ENCODE data around the gene HTD2. TPM values are rescaled to one million over a fixed set of nuclear protein-coding genes. Genes with fewer than 3 reads are reported as not detected.

Gene HTD2
- total RNA-seq, 3 donors from 2014 or later = 10.6 to 19.6 (median 11.1) TPM

GRCh38 chr3:58358808-58359207, 52.5 kb downstream of the HTD2 start:
- Histone ChIP-seq H3K27me3 (no peaks in the 10 kb centered on the region), H3K9me3 (no peaks in the 10 kb centered on the region), H3K27ac (no peak overlapping the region), H3K4me3 (no peak overlapping the region), H3K4me1 (no peaks in the 10 kb centered on the region), H3K36me3 (no peaks in the 10 kb centered on the region)
- intact Hi-C loops (cut with DNase I; ENCODE audit: low total_unique reads) = no loop called here
- DNase-seq (ENCODE audit: low spot score in 2 of 2) = no peak
- TF ChIP-seq POLR2AphosphoS5 (IDR thresholded peaks at IDR 0.05) (no peak), POLR2A (IDR thresholded peaks at IDR 0.05) (no peak), CTCF (IDR thresholded peaks at IDR 0.05) (no peak)

- Histone ChIP-seq H3K4me1 (no peaks in the 10 kb centered on the region), H3K4me3 (no peak overlapping the region)
Measured at GRCh38 chr3:58359621-58360020, 53.3 kb downstream of the HTD2 start.

GRCh38 chr3:58361866-58362265, 55.5 kb downstream of the HTD2 start:
- intact Hi-C loops (cut with DNase I; ENCODE audit: low total_unique reads) = no loop called here
- TF ChIP-seq CTCF (IDR thresholded peaks at IDR 0.05) (no peak), POLR2AphosphoS5 (IDR thresholded peaks at IDR 0.05) (no peak), POLR2A (IDR thresholded peaks at IDR 0.05) (no peak)
- no peaks in the 10 kb centered on the region for H3K9me3 ChIP-seq
- no peak overlapping the region for H3K4me3 ChIP-seq
- no peak overlapping the region for H3K27ac ChIP-seq
- H3K36me3 ChIP-seq = no peaks in the 10 kb centered on the region
- no peaks in the 10 kb centered on the region for H3K4me1 ChIP-seq
- no peaks in the 10 kb centered on the region for H3K27me3 ChIP-seq
- no peak for DNase-seq (ENCODE audit: low spot score in 2 of 2)

More at GRCh38 chr3:58359621-58360020, 53.3 kb downstream of the HTD2 start:
- Histone ChIP-seq H3K9me3 (no peaks in the 10 kb centered on the region), H3K36me3 (no peaks in the 10 kb centered on the region), H3K27ac (no peak overlapping the region), H3K27me3 (no peaks in the 10 kb centered on the region)
- no peak for DNase-seq (ENCODE audit: low spot score in 2 of 2)
- intact Hi-C loops (cut with DNase I; ENCODE audit: low total_unique reads) = no loop called here
- no peak for TF ChIP-seq POLR2A (IDR thresholded peaks at IDR 0.05)
- TF ChIP-seq POLR2AphosphoS5 (IDR thresholded peaks at IDR 0.05) = no peak
- TF ChIP-seq CTCF (IDR thresholded peaks at IDR 0.05) = no peak

GRCh38 chr3:58366699-58367098, 60.4 kb downstream of the HTD2 start:
- H3K4me3 ChIP-seq = no peak overlapping the region
- no peak for DNase-seq (ENCODE audit: low spot score in 2 of 2)
- TF ChIP-seq POLR2AphosphoS5 (IDR thresholded peaks at IDR 0.05) (no peak), POLR2A (IDR thresholded peaks at IDR 0.05) (no peak), CTCF (IDR thresholded peaks at IDR 0.05) (no peak)
- no peak overlapping the region for H3K27ac ChIP-seq
- no peaks in the 10 kb centered on the region for H3K4me1 ChIP-seq
- intact Hi-C loops (cut with DNase I; ENCODE audit: low total_unique reads) = no loop called here
- H3K27me3 ChIP-seq = no peaks in the 10 kb centered on the region
- no peaks in the 10 kb centered on the region for H3K9me3 ChIP-seq
- no peaks in the 10 kb centered on the region for H3K36me3 ChIP-seq

- H3K27me3 ChIP-seq = no peaks in the 10 kb centered on the region
- H3K9me3 ChIP-seq = no peaks in the 10 kb centered on the region
- no peak for DNase-seq (ENCODE audit: low spot score in 2 of 2)
- H3K27ac ChIP-seq = no peak overlapping the region
- no peaks in the 10 kb centered on the region for H3K4me1 ChIP-seq
- TF ChIP-seq CTCF (IDR thresholded peaks at IDR 0.05) (no peak), POLR2AphosphoS5 (IDR thresholded peaks at IDR 0.05) (no peak)
- intact Hi-C loops (cut with DNase I; ENCODE audit: low total_unique reads) = no loop called here
- H3K36me3 ChIP-seq = no peaks in the 10 kb centered on the region
- H3K4me3 ChIP-seq = no peak overlapping the region
Measured at GRCh38 chr3:58369038-58369437, 62.7 kb downstream of the HTD2 start.

Other genes with a start within 250 kb of the HTD2 start
- gene DNASE1L3, start 95.5 kb upstream of the HTD2 start, total RNA-seq = 1 to 10 TPM in 2 of 3 donors, under 1 TPM in 1; 0.44 to 9.2 (median 5.6) TPM
- 10 to 100 TPM; 10.2 to 22.2 (median 13.4) TPM for gene ABHD6, start 68.7 kb upstream of the HTD2 start, total RNA-seq
- gene RPP14, start 275 bp upstream of the HTD2 start, total RNA-seq = 10 to 100 TPM in 2 of 3 donors, 1 to 10 TPM in 1; 6.2 to 11.0 (median 10.8) TPM
- 10 to 100 TPM; 30.3 to 36.1 (median 34.6) TPM for gene PXK, start 26.4 kb downstream of the HTD2 start, total RNA-seq
- 10 to 100 TPM; 56.0 to 68.2 (median 57.1) TPM for gene PDHB, start 127.3 kb downstream of the HTD2 start, total RNA-seq
- gene KCTD6, start 185.6 kb downstream of the HTD2 start, total RNA-seq = 10 to 100 TPM; 15.4 to 30.7 (median 16.3) TPM
- gene ACOX2, start 230.7 kb downstream of the HTD2 start, total RNA-seq = 10 to 100 TPM; 12.1 to 31.5 (median 17.6) TPM